DOHH2 (cell line): ENCODE measurements around the gene EPHA2.

Experiments used
- EZH2phosphoT487 ChIP-seq: fragments of 200-600 bp; sonication (generic); IDR thresholded peaks from 2 replicates; pipeline ENCODE4 v1.6.1; 2017; ENCODE audit warnings: borderline replicate concordance, mild to moderate bottlenecking, antibody characterized with exemption, low read length, moderate library complexity, mixed read lengths
- TF ChIP-seq, protein P1 (sequence below): fragments of 200-600 bp; sonication (generic); IDR thresholded peaks from one replicate; pipeline ENCODE4 v1.5.1; 2014; ENCODE audit warnings: antibody characterized with exemption, mild to moderate bottlenecking, low read depth, low read length; ENCODE audit not compliant: poor library complexity, severe bottlenecking

DNA sequence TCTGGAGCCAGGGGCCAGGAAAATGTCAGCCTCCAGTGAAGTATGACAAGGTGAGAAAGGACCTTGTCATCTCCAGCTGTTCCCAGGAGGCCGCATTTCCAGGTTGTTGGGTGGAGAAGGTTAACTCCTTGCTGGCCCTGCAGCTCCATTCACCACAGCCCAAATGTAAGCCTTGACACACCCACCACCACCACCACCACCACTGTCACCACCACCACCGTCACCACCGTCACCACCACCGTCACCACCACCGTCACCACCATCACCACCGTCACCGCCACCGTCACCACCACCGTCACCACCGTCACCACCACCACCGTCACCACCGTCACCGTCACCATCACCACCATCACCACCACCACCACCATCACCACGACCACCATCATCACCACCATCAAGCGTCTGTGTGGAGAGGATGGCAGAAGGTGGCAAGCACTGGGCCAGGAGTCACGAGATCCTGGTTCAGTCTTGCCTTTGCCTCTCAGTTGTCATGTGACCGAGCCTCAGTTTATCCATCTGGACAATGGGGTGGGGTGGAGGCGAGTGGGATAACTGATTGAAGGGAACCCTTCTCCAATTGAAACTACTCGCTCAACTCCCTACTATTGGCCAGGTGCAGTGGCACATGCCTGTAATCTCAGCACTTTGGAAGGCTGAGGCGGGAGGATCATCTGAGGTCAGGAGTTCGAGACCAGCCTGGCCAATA lies 61.3 kb downstream of the EPHA2 start:
- TF ChIP-seq, protein P1, sequence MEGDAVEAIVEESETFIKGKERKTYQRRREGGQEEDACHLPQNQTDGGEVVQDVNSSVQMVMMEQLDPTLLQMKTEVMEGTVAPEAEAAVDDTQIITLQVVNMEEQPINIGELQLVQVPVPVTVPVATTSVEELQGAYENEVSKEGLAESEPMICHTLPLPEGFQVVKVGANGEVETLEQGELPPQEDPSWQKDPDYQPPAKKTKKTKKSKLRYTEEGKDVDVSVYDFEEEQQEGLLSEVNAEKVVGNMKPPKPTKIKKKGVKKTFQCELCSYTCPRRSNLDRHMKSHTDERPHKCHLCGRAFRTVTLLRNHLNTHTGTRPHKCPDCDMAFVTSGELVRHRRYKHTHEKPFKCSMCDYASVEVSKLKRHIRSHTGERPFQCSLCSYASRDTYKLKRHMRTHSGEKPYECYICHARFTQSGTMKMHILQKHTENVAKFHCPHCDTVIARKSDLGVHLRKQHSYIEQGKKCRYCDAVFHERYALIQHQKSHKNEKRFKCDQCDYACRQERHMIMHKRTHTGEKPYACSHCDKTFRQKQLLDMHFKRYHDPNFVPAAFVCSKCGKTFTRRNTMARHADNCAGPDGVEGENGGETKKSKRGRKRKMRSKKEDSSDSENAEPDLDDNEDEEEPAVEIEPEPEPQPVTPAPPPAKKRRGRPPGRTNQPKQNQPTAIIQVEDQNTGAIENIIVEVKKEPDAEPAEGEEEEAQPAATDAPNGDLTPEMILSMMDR, result no peak
- no peak for TF ChIP-seq EZH2phosphoT487
